ENCODE data around the gene COX11.

Gene COX11

GRCh38 chr17:54991567-54991966, 23.1 kb upstream of the COX11 start:
- TF ChIP-seq CTCF (IDR thresholded peaks at IDR 0.05; ENCODE audit: low read depth, low read length), result no peak
- DNase-seq (ENCODE audit: extremely low read depth, low read depth), result no peak

GRCh38 chr17:54990118-54990517, 21.7 kb upstream of the COX11 start:
- no peak for DNase-seq (ENCODE audit: extremely low read depth, low read depth)
- TF ChIP-seq CTCF (IDR thresholded peaks at IDR 0.05; ENCODE audit: low read depth, low read length), result no peak

GRCh38 chr17:54985476-54985875, 17.0 kb upstream of the COX11 start:
- DNase-seq (ENCODE audit: extremely low read depth, low read depth), result no peak
- TF ChIP-seq CTCF (IDR thresholded peaks at IDR 0.05; ENCODE audit: low read depth, low read length), result no peak

GRCh38 chr17:54983260-54983659, 14.8 kb upstream of the COX11 start:
- no peak for TF ChIP-seq CTCF (IDR thresholded peaks at IDR 0.05; ENCODE audit: low read depth, low read length)
- no peak for DNase-seq (ENCODE audit: extremely low read depth, low read depth)

GRCh38 chr17:54982399-54982798, 13.9 kb upstream of the COX11 start:
- TF ChIP-seq CTCF (IDR thresholded peaks at IDR 0.05; ENCODE audit: low read depth, low read length), result no peak
- no peak for DNase-seq (ENCODE audit: extremely low read depth, low read depth)

- no peak for TF ChIP-seq CTCF (IDR thresholded peaks at IDR 0.05; ENCODE audit: low read depth, low read length)
- no peak for DNase-seq (ENCODE audit: extremely low read depth, low read depth)
Observed at GRCh38 chr17:54980375-54980774, 11.9 kb upstream of the COX11 start.

GRCh38 chr17:54979657-54980056, 11.2 kb upstream of the COX11 start:
- TF ChIP-seq CTCF (IDR thresholded peaks at IDR 0.05; ENCODE audit: low read depth, low read length), result no peak
- no peak for DNase-seq (ENCODE audit: extremely low read depth, low read depth)
